Bronchial epithelial cell (primary cell): Measurements from ENCODE around the gene IRF2. TPM values are rescaled to one million over a fixed set of nuclear protein-coding genes. Genes with fewer than 3 reads are reported as not detected.

Experiments used
- DNase-seq: peaks from one replicate; pipeline ENCODE4 v3.0.0-alpha.2; 2010; ENCODE audit warnings: low read depth
- FAIRE-seq: peaks from 2 replicates; lab custom pipeline; 2011; peaks lifted over from hg19 to GRCh38; lab: Jason Lieb, UNC
- H3K27me3 ChIP-seq: 2 replicates; pipeline ENCODE4 v1.5.1; 2011; ENCODE audit warnings: low read length; ENCODE audit not compliant: control insufficient read depth, insufficient read depth
- H3K36me3 ChIP-seq: 2 replicates; pipeline ENCODE4 v1.5.1; 2011; ENCODE audit warnings: low read length; ENCODE audit not compliant: control insufficient read depth, insufficient read depth
- H3K4me3 ChIP-seq: 2 replicates; pipeline ENCODE4 v1.5.1; 2011; ENCODE audit warnings: mild to moderate bottlenecking, low read depth, low read length, control low read depth
- CTCF ChIP-seq: IDR thresholded peaks from 2 replicates; pipeline ENCODE4 v1.5.1; 2011; ENCODE audit warnings: mild to moderate bottlenecking, moderate library complexity, low read length, control low read depth, inconsistent platforms; ENCODE audit not compliant: insufficient read depth, severe bottlenecking
- total RNA-seq: library from RNA; depleted of rRNA; stranded (reverse); fragments of >200 nt; gene quantifications from 2 replicates; pipeline ENCODE4 v1.2.1, GENCODE V29; 2014

The IRF2 gene
- total RNA-seq, 1 donor from 2014 or later, result 16.1 TPM

GRCh38 chr4:184444215-184444952 is 30.0 kb downstream of the IRF2 start:
- DNase-seq (no peak), FAIRE-seq (no peak)
- TF ChIP-seq CTCF, result no peak
- no peak overlapping the region for H3K4me3 ChIP-seq
- no peaks in the 10 kb centered on the region for H3K36me3 ChIP-seq
- H3K27me3 ChIP-seq, result no peaks in the 10 kb centered on the region

- Histone ChIP-seq H3K4me3 (no peak overlapping the region), H3K36me3 (no peaks in the 10 kb centered on the region), H3K27me3 (no peaks in the 10 kb centered on the region)
- no peak for DNase-seq
- FAIRE-seq, result no peak
- TF ChIP-seq CTCF, result no peak
Measured at GRCh38 chr4:184443318-184443717, 31.0 kb downstream of the IRF2 start.

GRCh38 chr4:184442314-184442635 is 32.1 kb downstream of the IRF2 start:
- FAIRE-seq (no peak), DNase-seq (no peak)
- TF ChIP-seq CTCF, result no peak
- H3K27me3 ChIP-seq, result no peaks in the 10 kb centered on the region
- H3K36me3 ChIP-seq, result no peaks in the 10 kb centered on the region
- H3K4me3 ChIP-seq, result no peak overlapping the region

- DNase-seq (no peak), FAIRE-seq (no peak)
- Histone ChIP-seq H3K4me3 (no peak overlapping the region), H3K27me3 (no peaks in the 10 kb centered on the region), H3K36me3 (no peaks in the 10 kb centered on the region)
- TF ChIP-seq CTCF, result no peak
Measured at GRCh38 chr4:184441461-184442313, 32.7 kb downstream of the IRF2 start.

GRCh38 chr4:184440595-184441358 is 33.6 kb downstream of the IRF2 start:
- no peak for TF ChIP-seq CTCF
- Histone ChIP-seq H3K4me3 (no peak overlapping the region), H3K27me3 (no peaks in the 10 kb centered on the region), H3K36me3 (no peaks in the 10 kb centered on the region)
- no peak for FAIRE-seq
- DNase-seq, result no peak
